ENCODE data around the gene ZNF891. TPM values are rescaled to one million over a fixed set of nuclear protein-coding genes. Genes with fewer than 3 reads are reported as not detected.

The ZNF891 gene
- total RNA-seq, result 2.3 and 2.4 TPM in 2 replicates

DNA sequence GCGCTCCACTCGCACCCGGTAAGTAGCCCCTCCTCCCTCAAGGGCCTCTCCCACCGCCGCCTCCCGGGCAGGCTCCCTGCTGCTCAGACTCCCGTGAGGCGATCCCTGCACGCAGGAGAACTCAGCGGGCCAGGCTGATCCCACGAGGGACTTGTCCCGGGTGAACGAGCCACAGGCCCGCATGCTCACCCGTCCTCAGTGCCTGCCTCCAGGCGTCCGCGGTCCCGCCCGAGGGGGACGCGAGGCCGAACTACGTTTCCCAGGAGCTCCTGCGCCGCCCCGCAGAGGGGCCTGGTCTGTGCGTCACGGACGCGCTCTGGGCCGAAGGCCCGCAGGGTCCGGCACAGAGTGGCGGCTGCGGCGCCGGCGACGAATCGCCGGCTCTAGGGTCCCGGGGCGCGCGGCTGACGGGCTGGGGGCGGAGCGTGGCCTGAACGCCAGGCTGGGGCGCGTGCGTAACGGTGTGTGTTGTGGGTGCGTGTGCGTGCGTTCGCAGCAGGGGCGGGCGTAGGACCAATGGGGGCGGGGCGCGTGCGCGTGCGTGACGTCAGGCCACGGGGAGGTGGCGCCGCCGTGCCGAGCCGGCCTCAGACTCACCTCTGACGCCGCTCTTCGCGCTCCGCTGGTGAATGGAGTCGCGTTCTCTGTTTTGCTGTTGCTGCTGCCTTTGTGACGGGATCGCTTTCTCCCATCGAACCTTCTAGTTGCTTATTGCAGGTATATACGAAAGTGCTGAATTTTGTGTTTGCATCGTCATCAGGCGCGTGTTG lies at the start of gene ZNF891, which contains the start of gene ZNF10:
TSS of gene ZNF891 (minus strand) at position 237 of the 770 bp plus-strand sequence. CDS start 8,356 bp downstream, outside the sequence.
TSS of gene ZNF10 (plus strand) at position 590 of the 770 bp plus-strand sequence. CDS start 13,866 bp downstream, outside the sequence.
- intact Hi-C loops (cut with micrococcal nuclease), result loop anchor here (1.0 to 5.0 kb wide), 9 partner anchors 50 to 368 kb away; partner anchors contain the start of genes ANKLE2, CHFR, ZNF140 and ZNF26

DNA sequence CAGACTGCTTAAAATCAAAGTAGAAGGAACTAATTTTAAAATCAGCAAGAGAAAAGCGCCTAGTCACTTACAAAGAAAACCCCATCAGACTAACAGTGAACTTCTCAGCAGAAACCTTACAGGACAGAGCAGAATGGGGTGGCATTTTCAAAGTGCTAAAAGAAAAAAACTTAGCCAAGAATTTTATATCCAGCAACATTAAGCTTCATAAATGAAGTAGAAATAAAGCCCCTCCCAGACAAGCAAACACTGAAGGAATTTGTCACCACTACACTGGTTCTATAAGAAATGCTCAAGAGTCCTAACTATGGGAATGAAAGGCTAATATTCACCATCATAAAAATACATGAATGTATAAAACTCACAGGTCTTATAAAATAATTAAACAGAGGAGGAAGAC lies 44.8 kb upstream of the ZNF891 start:
- intact Hi-C loops (cut with micrococcal nuclease), result no loop called here

DNA sequence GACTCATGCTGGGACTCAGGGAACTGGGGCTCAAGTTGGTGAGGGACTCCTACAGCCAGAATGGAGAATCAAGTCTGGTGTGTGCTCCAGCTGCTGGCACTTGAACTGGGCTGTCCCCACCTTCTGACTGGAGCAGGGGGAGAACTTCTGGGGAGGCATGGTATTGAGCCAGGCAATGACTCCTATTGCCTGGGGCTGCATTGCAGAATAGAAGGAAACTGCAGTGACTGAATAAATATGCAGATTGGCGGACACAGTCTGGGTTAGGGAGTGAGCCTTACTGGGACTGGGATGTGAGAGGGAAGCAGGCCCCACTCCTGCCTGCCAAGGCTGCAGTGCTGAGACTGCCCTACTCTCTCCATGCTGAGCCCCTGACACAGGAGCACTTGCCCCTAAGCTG lies 42.4 kb upstream of the ZNF891 start:
- intact Hi-C loops (cut with micrococcal nuclease), result no loop called here

DNA sequence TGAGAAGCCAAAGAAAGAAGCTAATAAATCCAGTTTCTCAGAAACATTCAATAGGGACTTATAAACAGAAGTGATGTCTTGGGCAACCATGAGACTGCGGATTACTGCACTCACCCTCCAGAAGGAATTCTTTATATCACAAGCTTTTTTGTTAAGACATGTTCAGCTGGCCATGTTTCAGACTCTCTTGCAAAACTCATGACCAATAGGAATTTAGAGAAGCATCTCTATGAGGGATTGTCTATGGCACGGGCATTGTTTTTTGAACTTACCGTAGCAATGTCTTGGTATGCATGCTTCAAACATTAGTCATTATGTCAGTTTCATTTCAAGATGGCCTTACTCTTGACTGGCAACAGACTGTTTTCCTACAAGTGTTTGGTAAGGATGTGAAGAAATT lies 35.7 kb upstream of the ZNF891 start:
- intact Hi-C loops (cut with micrococcal nuclease), result no loop called here

DNA sequence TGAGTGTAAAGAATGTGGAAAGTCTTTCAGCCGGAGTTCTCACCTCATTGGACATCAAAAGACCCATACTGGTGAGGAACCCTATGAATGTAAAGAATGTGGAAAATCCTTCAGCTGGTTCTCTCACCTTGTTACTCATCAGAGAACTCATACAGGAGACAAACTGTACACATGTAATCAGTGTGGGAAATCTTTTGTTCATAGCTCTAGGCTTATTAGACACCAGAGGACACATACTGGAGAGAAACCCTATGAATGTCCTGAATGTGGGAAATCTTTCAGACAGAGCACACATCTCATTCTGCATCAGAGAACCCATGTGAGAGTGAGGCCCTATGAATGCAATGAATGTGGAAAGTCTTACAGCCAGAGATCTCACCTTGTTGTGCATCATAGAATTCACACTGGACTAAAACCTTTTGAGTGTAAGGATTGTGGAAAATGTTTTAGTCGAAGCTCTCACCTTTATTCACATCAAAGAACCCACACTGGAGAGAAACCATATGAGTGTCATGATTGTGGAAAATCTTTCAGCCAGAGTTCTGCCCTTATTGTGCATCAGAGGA lies 26.1 kb upstream of the ZNF891 start:
- intact Hi-C loops (cut with micrococcal nuclease), result no loop called here

DNA sequence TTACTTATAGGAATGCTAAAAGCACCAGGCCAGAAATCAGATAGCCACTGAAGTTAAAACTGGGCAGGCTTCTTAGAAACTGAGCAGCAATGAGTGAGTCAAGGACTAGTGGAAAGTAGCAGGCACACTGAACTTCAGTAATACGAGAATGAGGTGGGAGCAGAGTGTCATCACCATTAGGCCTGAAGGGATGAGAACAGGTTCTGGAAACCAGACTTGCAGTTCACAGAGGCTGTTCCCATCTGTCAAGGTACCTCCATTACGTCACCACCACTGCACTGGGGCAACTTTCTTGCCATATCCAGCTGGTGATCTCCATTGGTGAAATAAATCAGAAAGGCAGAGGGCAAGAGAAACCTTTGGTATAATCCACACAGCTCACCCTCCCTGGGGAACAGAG lies 15.9 kb upstream of the ZNF891 start:
- intact Hi-C loops (cut with micrococcal nuclease), result no loop called here

DNA sequence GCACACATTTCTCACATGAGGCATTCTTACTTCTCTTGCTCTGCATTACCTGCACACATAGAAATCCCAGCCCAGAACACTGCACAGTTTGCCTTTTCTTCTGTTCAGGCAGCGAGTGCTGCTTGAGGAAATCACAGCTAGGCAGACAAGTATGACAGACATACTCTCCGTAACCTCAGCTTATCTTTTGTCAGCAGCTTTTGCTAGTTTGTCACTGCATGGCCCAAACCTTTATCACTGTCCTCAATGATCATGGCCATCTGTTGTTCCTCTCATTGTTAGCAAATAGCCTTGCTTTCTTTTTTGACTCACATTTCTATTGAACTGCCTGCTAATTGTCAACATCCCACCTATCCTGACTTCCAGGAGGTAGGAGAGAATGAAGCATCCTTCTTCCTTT lies 5.7 kb upstream of the ZNF891 start:
- intact Hi-C loops (cut with micrococcal nuclease), result loop anchor here (1.0 kb wide), 1 partner anchor 11 kb away; no protein-coding TSS in a partner anchor

DNA sequence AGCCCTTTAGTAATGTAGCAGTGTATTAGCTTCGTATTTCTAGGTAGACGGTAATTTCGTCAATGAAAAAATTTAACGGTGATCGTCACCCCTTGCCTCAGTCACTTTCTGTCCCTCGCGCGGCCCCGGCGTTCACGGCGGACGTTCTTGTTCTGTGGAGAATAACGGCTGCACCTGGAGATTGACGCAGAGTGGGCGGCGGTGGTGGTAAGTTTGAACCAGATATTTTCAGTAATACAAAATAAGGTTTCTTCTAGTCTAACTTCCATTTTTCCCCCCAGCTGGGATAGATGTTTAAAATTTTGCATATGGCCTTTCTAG lies 694 bp upstream of the ZNF891 start:
- intact Hi-C loops (cut with micrococcal nuclease), result loop anchor here (1.0 to 5.0 kb wide), 9 partner anchors 50 to 368 kb away; partner anchors contain the start of genes ANKLE2, CHFR, ZNF140 and ZNF26

DNA sequence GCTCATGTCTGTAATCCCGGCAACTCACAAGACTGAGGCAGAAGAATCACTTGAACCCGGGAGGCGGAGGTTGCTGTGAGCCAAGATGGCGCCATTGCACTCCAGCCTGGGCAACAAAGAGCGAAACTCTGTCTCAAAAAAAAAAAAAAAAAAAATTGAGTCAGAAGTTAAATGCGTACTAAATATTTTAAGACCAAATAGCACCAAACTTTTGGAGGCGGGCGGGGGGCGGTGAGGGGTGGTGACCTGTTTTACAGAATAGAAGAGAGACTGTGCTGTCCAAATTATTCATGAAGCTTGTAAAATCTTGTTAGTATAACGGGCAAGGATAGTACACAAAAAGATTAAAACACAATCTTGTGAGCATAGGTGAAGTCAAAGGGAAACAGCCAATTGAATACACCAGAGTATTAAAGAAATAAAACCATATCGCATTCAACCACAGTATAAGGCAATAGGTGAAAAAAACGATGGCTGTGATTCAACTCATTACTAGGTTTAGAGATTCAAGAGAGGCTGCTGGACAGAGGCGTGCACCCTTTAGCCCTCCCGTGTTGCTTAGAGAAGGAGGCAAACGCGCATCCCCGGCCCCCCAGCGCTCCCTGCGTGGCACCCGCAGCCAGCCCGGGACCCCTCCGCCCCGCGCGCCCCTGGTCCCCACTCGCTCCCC lies 571 bp downstream of the ZNF891 start:
- intact Hi-C loops (cut with micrococcal nuclease), result loop anchor here (1.0 to 5.0 kb wide), 9 partner anchors 49 to 367 kb away; partner anchors contain the start of genes ANKLE2, CHFR, ZNF140 and ZNF26

DNA sequence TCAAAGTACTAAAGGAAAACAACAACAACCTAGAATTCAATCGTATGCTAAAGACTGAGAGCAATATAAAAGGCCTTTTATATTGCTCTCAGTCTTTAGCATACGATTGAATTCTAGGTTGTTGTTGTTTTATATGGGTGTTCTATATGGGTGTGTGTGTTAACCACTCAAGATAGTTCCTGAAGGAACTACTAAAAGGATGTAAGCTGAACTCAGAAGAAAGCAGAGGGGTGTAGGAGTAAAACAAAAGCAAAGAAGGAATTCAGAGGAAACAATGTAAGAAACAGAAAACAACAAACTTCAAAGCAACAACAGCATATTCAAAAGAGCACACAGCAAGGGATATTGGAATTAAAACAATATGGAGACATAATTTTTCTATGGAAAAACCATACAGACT lies 5.4 kb downstream of the ZNF891 start:
- intact Hi-C loops (cut with micrococcal nuclease), result loop anchor here (1.0 kb wide), 1 partner anchor 12 kb away; no protein-coding TSS in a partner anchor

DNA sequence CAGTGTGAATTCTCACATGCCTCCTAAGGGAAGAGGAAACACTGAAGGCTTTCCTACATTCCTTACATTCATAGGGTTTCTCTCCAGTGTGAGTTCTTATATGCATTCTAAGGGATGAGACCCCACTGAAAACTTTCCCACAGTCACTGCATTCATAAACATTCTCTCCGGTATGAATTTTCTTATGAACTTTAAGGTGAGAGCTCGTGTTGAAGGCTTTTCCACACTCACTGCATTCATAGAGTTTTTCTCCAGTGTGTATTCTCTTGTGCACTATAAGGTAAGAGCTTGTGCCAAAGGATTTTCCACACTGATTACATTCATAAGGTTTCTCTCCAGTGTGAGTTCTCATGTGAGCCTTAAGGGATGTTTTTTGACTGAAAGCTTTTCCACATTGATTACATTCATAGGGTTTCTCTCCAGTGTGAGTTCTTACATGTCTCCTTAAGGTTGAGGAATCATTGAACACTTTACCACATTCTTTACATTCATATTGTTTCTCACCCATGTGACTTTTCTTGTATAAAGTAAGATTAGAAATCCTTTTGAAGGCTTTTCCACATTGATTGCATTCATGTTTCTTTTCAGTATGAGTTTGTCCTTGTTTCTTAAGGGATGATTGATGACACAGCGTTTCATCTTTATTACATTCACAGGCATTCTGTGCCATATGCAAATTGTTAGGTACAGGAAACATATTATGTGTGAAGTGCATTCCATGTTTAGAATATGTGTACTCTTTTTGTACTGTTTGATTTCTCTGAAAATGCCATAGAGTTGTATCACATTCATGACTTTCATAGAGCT lies 9.5 kb downstream of the ZNF891 start:
- intact Hi-C loops (cut with micrococcal nuclease), result no loop called here

DNA sequence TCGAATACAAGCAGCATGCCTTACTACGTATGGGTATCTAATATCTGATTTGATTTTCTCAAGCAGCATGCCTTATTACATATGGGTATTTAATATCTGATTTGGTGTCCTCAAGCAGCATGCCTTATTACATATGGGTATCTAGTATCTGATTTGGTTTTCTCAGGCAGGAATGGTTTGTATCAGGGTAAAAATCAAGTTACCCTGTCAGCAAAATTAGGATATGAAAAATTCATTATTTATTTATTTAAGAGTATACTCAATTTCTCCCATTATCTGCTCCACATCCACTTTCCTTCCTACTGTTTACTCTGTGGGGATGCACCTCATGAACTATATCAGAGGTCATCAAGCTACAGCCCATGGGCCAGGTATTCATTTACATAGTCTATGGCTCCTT lies 21.9 kb downstream of the ZNF891 start:
- intact Hi-C loops (cut with micrococcal nuclease), result loop anchor here (5.0 kb wide), 1 partner anchor 51 kb away; no protein-coding TSS in a partner anchor

DNA sequence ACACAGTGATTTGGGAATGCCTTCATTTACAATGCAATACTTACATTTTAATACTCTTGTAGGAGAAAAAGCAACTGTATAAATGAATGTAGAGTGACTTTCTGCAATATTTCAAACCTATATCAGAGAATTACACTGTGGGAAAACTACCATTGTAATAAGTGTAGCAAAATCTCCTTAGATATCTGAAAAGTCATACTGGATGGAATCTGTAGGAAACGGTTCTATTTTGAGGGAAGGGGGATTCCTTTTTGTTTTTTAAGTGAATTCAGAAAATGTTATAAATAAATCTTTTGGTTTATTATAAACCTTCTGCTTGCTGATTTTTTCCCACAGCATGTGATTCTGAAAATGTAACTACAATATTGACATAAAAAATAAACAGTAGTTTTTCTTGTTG lies 23.0 kb downstream of the ZNF891 start:
- intact Hi-C loops (cut with micrococcal nuclease), result loop anchor here (5.0 kb wide), 1 partner anchor 50 kb away; no protein-coding TSS in a partner anchor

DNA sequence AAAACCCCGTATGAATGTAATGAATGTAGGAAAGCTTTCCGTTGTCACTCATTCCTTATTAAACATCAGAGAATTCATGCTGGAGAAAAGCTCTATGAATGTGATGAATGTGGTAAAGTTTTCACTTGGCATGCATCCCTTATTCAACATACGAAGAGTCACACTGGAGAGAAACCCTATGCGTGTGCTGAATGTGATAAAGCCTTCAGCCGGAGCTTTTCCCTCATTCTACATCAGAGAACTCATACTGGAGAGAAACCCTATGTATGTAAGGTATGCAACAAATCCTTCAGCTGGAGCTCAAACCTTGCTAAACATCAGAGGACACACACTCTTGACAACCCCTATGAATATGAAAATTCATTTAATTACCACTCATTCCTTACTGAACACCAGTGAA lies 23.8 kb downstream of the ZNF891 start:
- intact Hi-C loops (cut with micrococcal nuclease), result loop anchor here (5.0 kb wide), 1 partner anchor 49 kb away; no protein-coding TSS in a partner anchor

DNA sequence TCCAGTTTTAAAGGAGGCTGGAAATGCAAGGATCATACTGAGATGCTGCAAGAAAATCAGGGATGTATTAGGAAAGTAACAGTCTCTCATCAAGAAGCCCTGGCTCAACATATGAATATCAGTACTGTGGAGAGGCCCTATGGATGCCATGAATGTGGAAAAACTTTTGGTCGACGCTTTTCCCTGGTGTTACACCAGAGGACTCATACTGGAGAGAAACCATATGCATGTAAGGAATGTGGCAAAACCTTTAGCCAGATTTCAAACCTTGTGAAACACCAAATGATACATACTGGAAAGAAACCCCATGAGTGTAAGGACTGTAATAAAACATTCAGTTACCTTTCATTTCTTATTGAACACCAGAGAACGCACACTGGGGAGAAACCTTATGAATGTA lies 24.5 kb downstream of the ZNF891 start:
- intact Hi-C loops (cut with micrococcal nuclease), result loop anchor here (5.0 kb wide), 1 partner anchor 48 kb away; no protein-coding TSS in a partner anchor

DNA sequence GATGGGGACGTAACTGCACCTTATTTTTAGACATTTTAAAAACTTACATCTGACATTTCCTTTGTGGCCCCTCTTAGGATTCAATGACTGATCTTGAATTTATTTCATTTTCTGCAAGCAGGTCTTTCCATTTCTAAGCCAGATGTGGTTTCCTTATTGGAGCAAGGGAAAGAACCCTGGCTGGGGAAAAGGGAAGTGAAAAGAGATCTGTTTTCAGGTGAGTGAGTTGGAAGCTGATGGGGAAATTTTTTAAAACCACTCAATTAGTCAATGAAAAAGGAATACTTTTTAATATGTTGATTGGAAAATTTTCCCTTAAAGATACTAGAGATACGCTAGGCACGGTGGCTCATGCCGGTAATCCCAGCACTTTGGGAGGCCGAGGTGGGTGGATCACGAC lies 46.7 kb downstream of the ZNF891 start:
- intact Hi-C loops (cut with micrococcal nuclease), result loop anchor here (5.0 kb wide), 1 partner anchor 396 kb away; the partner anchor contains the start of genes POLE and PXMP2

DNA sequence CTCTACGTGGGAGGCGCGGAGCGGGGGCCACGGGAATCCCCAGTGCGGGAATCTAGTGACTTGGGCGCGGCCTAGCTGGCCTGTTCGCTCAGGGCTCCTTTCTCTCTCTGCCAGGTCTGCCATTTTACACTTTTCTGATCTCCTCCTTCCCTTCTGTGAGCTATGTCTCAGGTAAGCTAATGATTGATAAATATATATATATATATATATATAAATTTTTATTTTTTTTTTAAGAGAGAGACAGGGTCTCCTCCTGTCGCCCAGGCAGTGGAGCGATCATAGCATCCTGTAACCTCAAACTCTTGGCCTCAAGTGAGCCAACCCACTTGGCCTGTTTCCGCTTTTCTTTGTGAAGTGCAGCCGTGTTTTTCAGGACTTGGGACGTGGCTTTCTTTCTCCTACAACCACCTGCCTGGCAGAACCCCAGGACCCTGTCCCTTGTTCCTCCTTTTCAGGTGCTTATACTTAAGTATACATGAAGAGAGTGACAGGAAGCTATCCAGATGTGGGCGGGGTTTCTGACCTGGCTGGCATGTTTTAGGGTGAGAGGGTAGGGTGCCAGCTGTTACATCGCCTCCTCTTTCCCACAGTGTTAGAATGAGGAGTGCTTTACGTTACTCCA lies 48.8 kb downstream of the ZNF891 start:
- intact Hi-C loops (cut with micrococcal nuclease), result loop anchor here (5.0 kb wide), 1 partner anchor 394 kb away; the partner anchor contains the start of genes POLE and PXMP2

DNA sequence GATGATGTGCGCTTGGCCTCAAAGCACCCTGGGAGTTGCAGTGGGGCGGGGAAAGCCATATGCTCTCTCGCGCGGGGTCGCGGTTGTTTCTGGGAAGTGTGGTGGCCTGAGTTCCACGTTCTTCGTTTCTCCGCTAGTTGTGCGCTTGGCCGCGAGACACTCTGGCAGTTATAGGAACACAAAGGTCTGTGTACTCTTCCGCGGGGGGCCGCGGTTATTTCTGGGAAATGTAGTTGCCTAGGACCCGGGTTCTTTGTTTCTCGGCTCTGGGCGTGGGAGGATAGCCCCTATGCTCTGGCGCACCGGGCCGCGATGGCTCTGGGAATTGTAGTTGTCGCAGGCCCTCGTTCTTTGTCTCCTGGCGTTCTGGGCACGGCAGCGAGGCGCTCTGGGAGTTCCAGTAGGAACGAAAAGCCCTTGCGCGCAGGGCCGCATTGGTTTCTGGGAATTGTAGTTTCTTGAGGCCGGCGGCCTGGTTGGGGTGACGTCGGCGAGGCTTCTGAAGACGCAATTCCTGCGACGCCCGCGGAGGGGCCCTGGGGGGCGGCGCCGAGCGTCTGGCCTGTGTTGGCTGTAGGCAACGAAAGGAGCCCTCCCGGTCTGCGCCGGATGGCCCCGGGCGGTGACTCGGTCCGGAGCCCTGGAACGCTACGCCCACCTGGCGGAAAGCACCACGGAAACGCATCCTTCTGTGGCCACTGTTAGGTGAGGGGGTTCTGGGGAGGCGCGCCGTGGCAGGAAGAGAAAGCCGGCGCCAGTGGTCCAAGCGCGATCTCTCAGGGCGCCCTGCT lies 49.5 kb downstream of the ZNF891 start, which contains the start of gene ZNF140:
TSS of gene ZNF140 (plus strand) at position 556 of the 791 bp plus-strand sequence. CDS start 398 bp downstream, outside the sequence.
- intact Hi-C loops (cut with micrococcal nuclease), result loop anchor here (1.0 to 5.0 kb wide), 8 partner anchors 50 to 393 kb away; partner anchors contain the start of genes CHFR, PGAM5, POLE and PXMP2

DNA sequence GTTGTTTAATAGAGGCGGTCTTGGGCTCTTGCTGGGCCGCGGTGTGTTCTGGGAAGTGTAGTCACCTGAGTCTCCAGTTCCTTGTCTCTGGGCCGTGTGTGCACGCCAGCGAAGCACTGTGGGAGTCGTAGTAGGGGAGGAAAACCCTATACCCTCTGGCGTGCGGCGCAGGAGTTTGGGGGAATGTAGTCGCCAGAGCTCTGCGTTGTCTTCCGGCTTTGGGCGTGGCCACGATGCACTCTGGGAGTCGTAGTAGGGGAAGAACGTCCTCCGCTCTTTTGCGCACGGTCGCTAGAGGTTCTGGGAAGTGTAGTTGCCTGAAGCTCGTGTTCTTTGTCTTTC lies 50.1 kb downstream of the ZNF891 start:
- intact Hi-C loops (cut with micrococcal nuclease), result loop anchor here (1.0 to 5.0 kb wide), 8 partner anchors 50 to 393 kb away; partner anchors contain the start of genes CHFR, PGAM5, POLE and PXMP2
